Fibroblast of mammary gland (primary cell): ENCODE results near the gene CCDC169.

ENCODE experiments used
- DNase-seq: peaks from one replicate; pipeline ENCODE4 v3.0.0-alpha.2; 2010; ENCODE audit warnings: low read depth
- H3K4me3 ChIP-seq: 2 replicates; pipeline ENCODE4 v1.5.1; 2011; ENCODE audit warnings: low read depth, mild to moderate bottlenecking, low read length, moderate library complexity; ENCODE audit not compliant: control insufficient read depth
- CTCF ChIP-seq: conservative IDR thresholded peaks from 2 replicates; pipeline ENCODE4 v1.5.1; 2011; ENCODE audit warnings: low read depth, low read length, inconsistent platforms; ENCODE audit not compliant: control insufficient read depth, insufficient read depth

CCDC169 gene

GRCh38 chr13:36244073-36244472 lies 53.5 kb downstream of the CCDC169 start:
- H3K4me3 ChIP-seq = no peak overlapping the region
- no peak for TF ChIP-seq CTCF
- DNase-seq = no peak

- no peak overlapping the region for H3K4me3 ChIP-seq
- DNase-seq = peak; percentile 20
- no peak for TF ChIP-seq CTCF
Observed at GRCh38 chr13:36242761-36243160, 54.9 kb downstream of the CCDC169 start.

- H3K4me3 ChIP-seq = no peak overlapping the region
- no peak for DNase-seq
- TF ChIP-seq CTCF = no peak
Observed at GRCh38 chr13:36231236-36231635, 66.4 kb downstream of the CCDC169 start.

GRCh38 chr13:36224730-36225129 lies 72.9 kb downstream of the CCDC169 start:
- DNase-seq = no peak
- no peak for TF ChIP-seq CTCF
- no peak overlapping the region for H3K4me3 ChIP-seq

- DNase-seq = no peak
- no peak overlapping the region for H3K4me3 ChIP-seq
- no peak for TF ChIP-seq CTCF
Observed at GRCh38 chr13:36219883-36220282, 77.7 kb downstream of the CCDC169 start.

- DNase-seq = no peak
- no peak overlapping the region for H3K4me3 ChIP-seq
- no peak for TF ChIP-seq CTCF
Observed at GRCh38 chr13:36217456-36217855, 80.2 kb downstream of the CCDC169 start.
